ENCODE results near the gene NAV2. TPM values are rescaled to one million over a fixed set of nuclear protein-coding genes. Genes with fewer than 3 reads are reported as not detected.

Gene NAV2
- total RNA-seq, 1 experiment from 2014 or later, result 22.7 TPM

- no peak for DNase-seq (ENCODE audit: low read depth, low spot score)
- Histone ChIP-seq H3K27me3 (ENCODE audit: control insufficient read depth, insufficient read depth, low read length) (no peaks in the 10 kb centered on the region), H3K4me1 (ENCODE audit: control insufficient read depth, insufficient read depth, low read length) (no peaks in the 10 kb centered on the region), H3K27ac (ENCODE audit: low read length) (no peak overlapping the region), H3K4me3 (ENCODE audit: low read depth in 2 of 2, low read length in 2 of 2) (no peak overlapping the region), H3K9me3 (ENCODE audit: control insufficient read depth, insufficient read depth, low read depth, low read length) (no peaks in the 10 kb centered on the region), H3K36me3 (ENCODE audit: control insufficient read depth, insufficient read depth, low read length) (no peaks in the 10 kb centered on the region)
- no peak for ATAC-seq
- ChIA-PET POLR2A (interaction anchor here (0.6 kb wide), 1 partner anchor 204 kb away, joined by 7 read pairs; no protein-coding TSS in a partner anchor), CTCF (interaction anchor here (0.6 kb wide), 1 partner anchor 357 kb away, joined by 4 read pairs; no protein-coding TSS in a partner anchor)
- intact Hi-C loops (cut with micrococcal nuclease; ENCODE audit: unreplicated experiment), result no loop called here
- TF ChIP-seq SIN3A (IDR thresholded peaks at IDR 0.05; ENCODE audit: borderline replicate concordance, insufficient read depth, low read depth, low read length) (no peak), POLR2AphosphoS5 (IDR thresholded peaks at IDR 0.05; ENCODE audit: low read depth, low read length) (no peak), TCF7L2 (IDR thresholded peaks at IDR 0.05; ENCODE audit: low read depth, low read length) (no peak), CTCF (IDR thresholded peaks at IDR 0.05) (no peak), REST (IDR thresholded peaks at IDR 0.05; ENCODE audit: insufficient read depth in 1 of 2, low read depth in 2 of 2, low read length in 1 of 2) (no peak)
- in situ Hi-C loops (cut with HindIII; ENCODE audit: low pct_unique_long_range_greater_than_20kb, low sequenced_read_pairs), result no loop called here
- BruUV-seq (replicated peaks), result no TSS peak
These were observed 46.8 kb downstream of the NAV2 start for GRCh38 chr11:19759389-19759788.

GRCh38 chr11:19762266-19762665 is 49.6 kb downstream of the NAV2 start:
- H3K36me3 ChIP-seq (ENCODE audit: control insufficient read depth, insufficient read depth, low read length), result no peaks in the 10 kb centered on the region
- no peaks in the 10 kb centered on the region for H3K4me1 ChIP-seq (ENCODE audit: control insufficient read depth, insufficient read depth, low read length)
- POLR2A ChIA-PET, result no interaction called here
- intact Hi-C loops (cut with micrococcal nuclease; ENCODE audit: unreplicated experiment), result no loop called here
- H3K9me3 ChIP-seq (ENCODE audit: control insufficient read depth, insufficient read depth, low read depth, low read length), result no peaks in the 10 kb centered on the region
- no peak overlapping the region for H3K27ac ChIP-seq (ENCODE audit: low read length)
- ATAC-seq (no peak), DNase-seq (ENCODE audit: low read depth, low spot score) (no peak)
- no peak overlapping the region for H3K4me3 ChIP-seq (ENCODE audit: low read depth in 2 of 2, low read length in 2 of 2)
- in situ Hi-C loops (cut with HindIII; ENCODE audit: low pct_unique_long_range_greater_than_20kb, low sequenced_read_pairs), result no loop called here
- no peak for TF ChIP-seq SIN3A (IDR thresholded peaks at IDR 0.05; ENCODE audit: borderline replicate concordance, insufficient read depth, low read depth, low read length)
- no peak for TF ChIP-seq REST (IDR thresholded peaks at IDR 0.05; ENCODE audit: insufficient read depth in 1 of 2, low read depth in 2 of 2, low read length in 1 of 2)
- no peak for TF ChIP-seq POLR2AphosphoS5 (IDR thresholded peaks at IDR 0.05; ENCODE audit: low read depth, low read length)
- TF ChIP-seq TCF7L2 (IDR thresholded peaks at IDR 0.05; ENCODE audit: low read depth, low read length), result no peak
- no peak for TF ChIP-seq CTCF (IDR thresholded peaks at IDR 0.05)
- no TSS peak for BruUV-seq (replicated peaks)
- CTCF ChIA-PET, result interaction anchor here (0.7 kb wide), 1 partner anchor 143 kb away, joined by 6 read pairs; no protein-coding TSS in a partner anchor
- no peaks in the 10 kb centered on the region for H3K27me3 ChIP-seq (ENCODE audit: control insufficient read depth, insufficient read depth, low read length)
